GM12872 (cell line): Measurements from ENCODE around the gene SLC2A4.

Experiments used
- CTCF ChIP-seq: IDR thresholded peaks from 3 replicates; pipeline ENCODE4 v1.5.1; 2011; ENCODE audit warnings: low read depth, mild to moderate bottlenecking, low read length, moderate library complexity; ENCODE audit not compliant: insufficient read depth

The SLC2A4 gene

GRCh38 chr17:7241783-7242716 lies 39.5 kb upstream of the SLC2A4 start, which contains the start of gene GABARAP:
GABARAP (minus strand) TSS chr17:7242449; CDS start chr17:7242330, 119 bp downstream.
- no peak for TF ChIP-seq CTCF

GRCh38 chr17:7242717-7243452 lies 38.6 kb upstream of the SLC2A4 start:
- no peak for TF ChIP-seq CTCF

DNA sequence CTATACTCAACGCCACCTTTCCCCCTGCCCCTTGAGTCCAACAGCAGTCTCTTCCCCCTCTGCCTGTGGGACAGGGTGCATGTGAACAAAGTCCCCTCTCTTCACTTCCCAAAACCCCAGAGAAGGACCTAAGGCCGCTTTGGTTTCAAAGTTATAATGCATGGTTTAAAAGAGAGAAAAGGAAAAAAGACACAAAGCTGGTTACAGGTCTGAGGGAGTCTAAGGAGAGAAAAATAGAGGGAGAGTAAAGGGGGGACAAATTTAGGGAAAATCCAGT lies 38.1 kb upstream of the SLC2A4 start:
- no peak for TF ChIP-seq CTCF

DNA sequence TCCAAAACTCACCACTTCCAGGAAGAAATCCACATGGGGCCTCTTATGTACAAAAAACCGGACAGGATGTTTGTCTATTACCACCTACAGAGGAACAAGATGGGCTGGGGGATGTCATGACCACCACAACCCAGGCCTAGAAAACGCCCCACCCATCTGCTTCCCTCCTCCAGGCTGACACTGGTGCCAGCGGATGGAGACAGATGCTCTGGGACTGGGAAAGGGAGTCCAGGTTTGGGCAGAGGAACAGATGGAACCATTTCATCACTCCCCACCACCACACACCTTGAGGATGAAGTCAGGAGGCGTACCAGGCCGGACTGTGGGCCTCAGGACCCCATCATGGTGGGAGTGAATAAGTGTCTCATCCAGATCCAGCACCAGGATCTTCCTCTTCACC lies 34.7 kb upstream of the SLC2A4 start:
- no peak for TF ChIP-seq CTCF

- TF ChIP-seq CTCF = no peak
Measured at GRCh38 chr17:7248796-7249195, 32.7 kb upstream of the SLC2A4 start.

GRCh38 chr17:7249214-7249613 lies 32.3 kb upstream of the SLC2A4 start:
- TF ChIP-seq CTCF = no peak

- TF ChIP-seq CTCF = no peak
Measured at GRCh38 chr17:7249830-7250229, 31.7 kb upstream of the SLC2A4 start.
